HG03442 (cell line): ENCODE results near the gene ZNF335.
"Not testable (repeated sequence)": the region's sequence is repeated elsewhere in the genome, so short reads cannot be mapped to it uniquely, and the experiment has no call there.

Experiments used
- ATAC-seq: cut with Tn5 transposase; IDR thresholded peaks from one replicate; pipeline ENCODE4 v1.9.1; 2021; ENCODE audit warnings: mild to moderate bottlenecking, moderate library complexity; ENCODE audit not compliant: unreplicated experiment

The ZNF335 gene

DNA sequence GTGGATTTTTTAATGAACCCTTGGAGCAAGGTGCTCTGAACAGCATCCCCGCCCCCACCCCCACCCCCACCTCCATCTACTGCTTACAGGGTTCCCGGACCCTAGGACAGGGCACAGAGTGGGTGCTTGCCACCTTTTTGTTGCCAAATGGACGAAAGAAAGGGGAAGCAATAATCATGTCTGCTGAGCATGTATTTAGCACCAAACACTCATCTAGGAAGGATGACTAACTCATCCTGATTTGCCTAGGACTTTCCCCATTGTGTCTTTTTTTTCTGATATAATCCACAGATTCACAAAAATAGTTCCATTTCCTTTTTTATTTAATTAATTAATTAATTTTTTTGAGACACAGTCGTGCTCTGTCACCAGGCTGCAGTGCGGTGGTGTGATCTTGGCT, 58.9 kb downstream of the ZNF335 start:
- no peak for ATAC-seq

DNA sequence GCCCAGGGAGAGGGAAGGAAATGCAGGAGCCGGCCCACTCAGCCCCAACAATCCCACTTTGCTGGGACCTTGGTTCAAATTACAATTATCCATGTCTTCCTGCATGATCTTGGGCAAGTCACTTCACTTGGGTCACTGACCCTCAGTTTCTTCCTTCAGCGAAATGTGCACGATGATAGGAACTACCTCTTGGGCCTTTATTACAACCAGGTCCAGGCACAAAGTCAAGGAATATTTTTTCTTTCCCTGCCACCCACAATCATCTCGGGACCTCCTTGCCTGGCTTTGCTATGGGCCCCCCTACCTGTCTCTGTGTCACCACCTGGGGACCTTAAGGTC, 59.7 kb downstream of the ZNF335 start:
- ATAC-seq, result no peak

DNA sequence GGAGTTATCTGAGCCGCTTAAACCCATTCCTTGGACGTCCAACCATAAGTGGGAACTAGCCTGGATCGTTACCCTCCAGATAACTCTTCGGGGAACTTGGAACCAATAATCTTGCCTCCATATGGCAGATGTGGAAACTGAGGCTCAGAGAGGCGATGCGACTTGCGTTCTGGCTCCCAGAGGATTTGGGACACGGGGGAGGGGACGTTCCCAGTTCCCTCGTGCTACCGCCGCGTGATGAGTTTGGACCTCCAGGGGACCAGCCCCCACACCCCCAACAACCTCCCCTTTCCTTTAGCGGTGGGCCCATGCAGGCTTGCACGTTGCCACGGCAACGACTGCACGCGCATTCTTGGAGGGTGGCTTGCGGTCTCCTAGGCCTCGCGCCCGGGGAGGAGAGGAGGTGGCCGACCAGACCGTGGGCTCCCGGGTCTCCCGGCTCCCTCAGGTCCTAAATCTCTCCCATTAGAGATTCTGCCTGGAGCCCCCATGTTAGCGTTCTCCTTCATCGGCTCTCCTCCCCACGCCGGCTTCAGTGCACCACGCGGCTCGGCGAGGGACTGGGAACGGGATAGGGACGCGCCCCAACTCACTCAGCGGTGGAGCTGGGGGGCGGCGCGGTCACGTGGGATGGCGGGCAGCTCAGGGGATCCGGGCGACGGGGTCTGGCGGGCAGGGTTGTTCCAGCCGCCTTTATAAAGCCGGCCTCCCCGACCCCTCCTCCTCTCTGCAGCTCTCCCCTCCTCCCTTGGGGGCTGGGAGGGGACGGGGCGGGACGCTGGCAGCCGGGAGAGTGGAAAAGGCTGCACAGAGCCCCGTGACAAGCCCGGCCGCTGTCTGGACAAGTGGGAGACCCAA, 60.3 kb downstream of the ZNF335 start, which contains the start of gene PLTP:
Gene PLTP, minus strand, starts transcription at position 670 of the 858 bp plus-strand sequence. CDS start 703 bp downstream, outside the sequence.
- no peak for ATAC-seq

DNA sequence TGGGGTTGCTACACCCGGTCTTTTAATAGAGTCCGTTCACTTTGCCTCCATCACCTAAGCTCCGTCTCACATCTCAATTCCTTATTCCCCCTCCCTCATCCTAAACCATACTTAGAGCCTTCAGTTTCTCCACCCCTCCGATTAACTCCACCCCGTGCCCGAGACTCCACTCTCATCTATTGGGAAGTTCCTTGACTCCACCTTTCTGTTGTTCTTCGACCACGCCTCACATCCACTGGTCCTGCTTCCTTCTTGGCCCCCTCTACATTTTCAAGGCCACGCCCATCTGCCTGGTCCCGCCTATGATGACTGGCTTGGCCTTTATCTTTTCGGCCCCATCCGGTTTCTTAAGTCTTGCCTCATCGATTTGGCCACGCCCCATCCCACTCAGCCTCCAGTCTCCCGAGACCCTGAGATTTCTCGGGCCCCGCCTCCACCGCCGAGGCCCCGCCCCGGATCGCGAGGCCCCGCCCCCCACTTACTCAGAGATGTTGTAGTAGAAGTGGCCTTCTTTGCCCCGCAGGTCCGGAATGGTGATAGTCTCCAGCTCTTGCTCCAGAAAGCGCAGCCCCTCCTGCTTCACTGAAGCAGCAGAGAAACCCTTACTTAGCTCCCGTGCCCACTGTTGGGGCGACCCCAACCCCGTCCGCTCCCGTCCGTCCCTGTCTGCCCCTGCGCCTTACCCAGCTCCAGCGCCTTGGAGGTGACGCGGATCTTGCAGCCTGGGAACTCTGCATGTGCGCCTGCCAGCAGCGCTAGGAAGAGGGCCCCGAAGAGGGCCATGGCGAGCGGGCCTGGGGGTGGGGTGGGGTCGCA, 61.1 kb downstream of the ZNF335 start:
- peak; percentile 79 for ATAC-seq

DNA sequence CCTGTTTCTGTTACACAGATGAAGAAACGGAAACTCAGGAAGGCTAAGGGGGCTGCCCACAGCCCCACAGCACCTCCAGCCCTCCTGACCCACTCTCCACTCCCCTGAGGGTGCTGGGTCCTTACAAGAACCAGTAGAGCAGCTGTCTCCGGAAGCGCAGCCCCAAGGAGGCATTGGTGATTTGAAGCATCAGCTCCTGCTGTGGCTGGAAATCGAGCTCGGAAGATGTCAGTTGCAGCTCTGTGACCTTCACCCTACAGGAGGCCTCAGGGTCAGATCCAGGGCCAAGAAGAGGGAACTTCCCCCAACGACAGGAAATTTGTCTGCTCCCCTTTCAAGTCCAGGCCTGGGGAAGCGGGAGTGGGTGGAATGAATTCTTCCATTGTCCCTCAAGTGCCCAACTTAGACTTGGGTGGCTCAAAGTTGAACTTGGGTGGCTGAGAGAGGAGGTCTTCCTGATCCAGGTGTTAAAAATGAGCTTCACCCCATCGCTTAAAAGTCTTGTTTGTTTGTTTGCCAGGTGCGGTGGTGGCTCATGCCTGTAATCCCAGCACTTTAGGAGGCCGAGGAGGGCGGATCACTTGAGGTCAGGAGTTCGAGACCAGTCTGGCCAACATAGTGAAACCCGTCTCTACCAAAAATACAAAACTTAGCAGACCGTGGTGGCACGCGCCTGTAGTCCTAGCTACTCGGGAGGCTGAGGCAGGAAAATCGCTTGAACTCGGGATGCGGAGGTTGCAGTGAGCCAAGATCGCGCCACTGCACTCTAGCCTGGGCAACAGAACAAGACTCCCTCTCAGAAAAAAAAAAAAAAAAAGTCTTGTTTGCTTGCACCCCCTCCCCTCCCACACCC, 62.0 kb downstream of the ZNF335 start:
- ATAC-seq, result no peak

DNA sequence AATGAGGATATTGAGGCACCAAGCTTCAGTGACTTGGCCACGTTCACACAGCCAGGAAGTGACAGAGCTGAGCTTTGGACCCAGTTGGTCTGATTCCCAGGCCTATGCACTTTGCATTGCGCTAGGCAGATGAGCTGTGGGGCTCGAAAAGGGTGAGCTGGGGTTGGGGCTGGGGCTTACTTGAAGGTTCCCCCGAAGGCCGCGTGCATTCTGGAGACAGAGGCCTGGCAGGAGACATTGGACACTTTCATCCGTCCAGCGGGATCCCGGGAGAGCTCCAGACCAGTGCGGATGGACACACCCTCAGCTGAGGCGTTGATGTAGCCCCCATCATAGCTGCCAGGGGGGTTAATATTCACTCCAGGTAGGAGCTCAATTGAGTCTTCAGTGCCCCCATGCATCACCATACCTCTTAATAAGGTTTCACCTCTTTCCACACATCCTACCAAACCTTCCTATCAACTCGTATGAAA, 62.6 kb downstream of the ZNF335 start:
- ATAC-seq, result no peak

DNA sequence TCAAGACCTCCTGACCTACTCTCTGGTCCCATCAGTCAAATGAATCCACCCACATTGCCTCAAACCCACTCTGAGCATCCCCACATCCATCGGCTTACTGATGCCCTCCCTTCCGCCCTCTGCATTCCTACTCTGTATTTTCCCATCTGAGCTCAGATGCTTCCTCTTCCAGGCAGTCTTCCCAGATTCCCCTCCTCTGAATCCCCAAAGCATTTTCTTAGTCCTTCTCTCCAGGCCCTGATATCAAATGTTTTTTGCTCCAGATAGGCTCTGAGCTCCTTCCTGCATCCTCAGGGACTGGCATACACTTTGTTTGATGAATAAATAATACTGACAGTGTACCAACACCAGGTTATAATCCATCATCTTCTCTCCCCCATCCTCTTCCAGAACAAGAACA, 63.9 kb downstream of the ZNF335 start:
- ATAC-seq, result no peak

DNA sequence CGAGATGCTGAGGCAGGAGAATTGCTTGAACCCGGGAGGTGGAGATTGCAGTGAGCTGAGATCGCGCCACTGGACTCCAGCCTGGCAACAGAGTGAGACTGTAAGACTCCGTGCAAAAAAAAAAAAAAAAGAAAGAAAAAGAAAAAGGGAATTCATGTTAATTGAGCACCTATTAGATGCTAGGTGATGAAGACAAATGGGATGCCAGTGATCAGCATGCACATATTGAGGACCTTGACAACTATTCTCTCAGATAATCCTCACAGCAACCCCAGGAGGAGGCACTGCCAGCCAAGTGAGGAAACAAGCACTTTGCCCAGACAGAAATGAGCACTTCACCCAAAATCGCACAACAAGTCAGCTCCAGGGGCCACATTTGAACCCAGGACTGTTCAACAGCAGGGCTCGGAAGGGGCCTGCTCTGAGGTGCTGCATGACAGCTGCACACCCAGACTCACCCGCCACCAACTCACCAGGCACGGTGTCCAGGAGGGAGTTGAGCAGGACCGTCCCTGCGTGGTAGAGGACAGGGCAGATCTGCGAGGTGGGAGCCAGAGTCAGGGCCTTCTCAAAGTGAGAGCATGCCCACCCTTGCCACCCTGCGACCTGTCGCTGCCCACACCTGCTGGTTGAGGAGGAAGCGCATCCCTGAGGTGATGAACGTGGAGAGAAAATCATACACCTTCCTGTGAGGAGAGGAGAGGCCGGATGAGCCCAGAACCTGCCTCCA, 64.6 kb downstream of the ZNF335 start:
- ATAC-seq, result no peak

DNA sequence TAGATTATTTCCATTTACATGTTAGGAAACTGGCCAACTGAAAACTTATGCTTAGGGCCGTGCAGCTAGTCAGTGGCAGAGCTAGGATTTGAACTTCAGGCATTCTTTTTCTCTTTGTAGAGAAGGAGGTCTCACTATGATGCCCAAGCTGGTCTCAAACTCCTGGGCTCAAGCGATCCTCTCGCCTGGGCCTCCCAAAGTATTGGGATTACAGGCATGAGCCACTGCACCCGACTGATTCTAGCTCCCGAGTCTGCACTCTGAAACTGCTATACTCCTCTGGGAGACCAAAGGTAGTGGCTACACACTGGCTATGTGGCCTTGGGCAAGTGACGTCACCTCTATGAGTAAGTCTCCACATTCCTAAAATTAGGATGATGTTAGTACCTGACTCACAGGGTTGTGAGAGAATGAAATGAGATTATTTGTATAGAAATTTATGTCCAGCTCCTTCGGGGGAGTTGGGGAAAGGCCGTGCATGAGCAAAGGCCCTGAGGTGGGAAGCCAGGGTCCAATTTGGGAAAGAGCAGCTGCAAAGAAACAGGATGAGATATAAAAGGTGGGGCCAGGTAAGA, 66.4 kb downstream of the ZNF335 start:
- ATAC-seq, result no peak

DNA sequence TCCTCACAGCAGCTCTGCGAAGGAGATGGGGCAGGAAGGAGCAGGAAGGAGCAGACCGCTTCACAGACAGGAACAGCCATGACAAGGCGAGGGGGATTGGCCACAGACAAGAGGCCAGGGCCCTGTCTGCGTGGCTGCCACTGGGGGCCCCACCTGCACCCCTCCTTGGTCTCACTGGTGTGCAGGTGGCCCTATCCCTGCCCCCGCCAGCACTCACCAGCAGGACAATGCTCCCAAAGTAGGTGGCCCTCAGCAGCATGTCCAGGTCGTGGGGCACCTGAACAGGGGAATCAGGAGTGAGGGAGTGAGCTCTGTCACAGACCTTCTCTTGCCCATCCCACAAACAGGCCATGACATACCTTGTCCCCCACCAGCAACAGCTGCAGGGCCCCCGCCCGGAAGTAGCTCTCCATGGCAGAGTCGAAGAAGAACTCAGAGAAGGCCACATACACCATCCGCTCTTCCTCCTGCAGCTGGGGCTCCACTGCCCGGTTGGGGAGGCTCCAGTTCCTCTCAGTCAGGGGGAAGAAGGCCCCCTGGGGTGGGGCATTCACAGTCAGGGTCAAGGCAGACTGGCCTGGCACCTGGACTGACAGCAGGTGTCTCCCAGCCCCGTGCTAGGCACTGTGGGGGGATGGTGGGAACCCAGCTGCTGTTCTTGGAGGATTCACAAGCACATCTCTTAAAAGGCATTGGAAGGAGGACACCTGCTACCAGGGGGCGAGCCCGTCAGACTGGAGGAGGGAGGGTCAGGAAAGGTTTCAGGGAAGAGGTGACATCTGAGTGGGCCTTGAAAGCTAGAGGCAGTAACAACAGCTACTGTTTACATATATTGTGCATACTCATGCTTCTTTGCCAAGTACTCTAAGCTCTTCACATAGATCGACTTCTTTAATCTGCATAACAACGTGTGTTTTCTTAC, 67.2 kb downstream of the ZNF335 start:
- no peak for ATAC-seq

DNA sequence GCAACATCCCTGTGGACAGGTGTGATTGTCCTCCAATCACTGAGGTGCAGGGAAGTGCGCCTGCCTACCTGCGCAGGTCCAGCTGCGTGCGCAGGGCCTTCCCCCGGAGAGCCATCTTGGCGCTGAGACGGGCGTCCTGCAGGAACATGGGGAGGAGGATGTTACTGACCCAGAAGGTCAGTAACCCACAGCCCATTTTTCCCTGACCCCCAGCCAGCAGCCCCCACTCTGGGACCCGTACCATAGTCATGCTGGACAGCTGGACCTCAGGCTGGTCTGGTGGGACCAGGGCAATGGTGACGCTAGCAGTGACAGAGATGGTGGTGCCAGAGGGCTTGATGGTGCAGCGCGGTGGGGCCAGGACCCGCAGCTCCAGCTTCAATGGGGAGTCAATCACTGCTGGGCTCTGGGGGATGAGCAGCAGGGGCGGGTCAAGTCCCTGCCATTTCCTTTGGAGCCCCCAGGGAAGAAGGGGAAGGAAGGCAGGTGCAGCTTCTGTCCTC, 69.8 kb downstream of the ZNF335 start:
- no peak for ATAC-seq

DNA sequence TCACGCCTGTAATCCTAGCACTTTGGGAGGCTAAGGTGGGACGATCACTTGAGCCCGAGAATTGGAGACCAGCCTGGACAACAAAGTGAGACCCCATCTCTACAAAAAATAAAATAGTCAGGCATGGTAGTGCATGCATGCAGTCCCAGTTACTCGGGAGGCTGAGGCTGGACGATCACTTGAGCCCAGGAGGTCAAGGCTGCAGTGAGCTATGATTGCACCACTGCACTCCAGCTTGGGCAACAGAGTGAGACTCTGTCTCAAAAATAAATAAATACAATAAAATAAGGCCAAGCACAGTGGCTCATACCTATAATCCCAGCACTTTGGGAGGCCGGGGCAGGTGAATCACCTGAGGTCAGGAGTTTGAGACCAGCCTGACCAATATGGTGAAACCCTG, 70.7 kb downstream of the ZNF335 start:
- not testable (repeated sequence) for ATAC-seq

DNA sequence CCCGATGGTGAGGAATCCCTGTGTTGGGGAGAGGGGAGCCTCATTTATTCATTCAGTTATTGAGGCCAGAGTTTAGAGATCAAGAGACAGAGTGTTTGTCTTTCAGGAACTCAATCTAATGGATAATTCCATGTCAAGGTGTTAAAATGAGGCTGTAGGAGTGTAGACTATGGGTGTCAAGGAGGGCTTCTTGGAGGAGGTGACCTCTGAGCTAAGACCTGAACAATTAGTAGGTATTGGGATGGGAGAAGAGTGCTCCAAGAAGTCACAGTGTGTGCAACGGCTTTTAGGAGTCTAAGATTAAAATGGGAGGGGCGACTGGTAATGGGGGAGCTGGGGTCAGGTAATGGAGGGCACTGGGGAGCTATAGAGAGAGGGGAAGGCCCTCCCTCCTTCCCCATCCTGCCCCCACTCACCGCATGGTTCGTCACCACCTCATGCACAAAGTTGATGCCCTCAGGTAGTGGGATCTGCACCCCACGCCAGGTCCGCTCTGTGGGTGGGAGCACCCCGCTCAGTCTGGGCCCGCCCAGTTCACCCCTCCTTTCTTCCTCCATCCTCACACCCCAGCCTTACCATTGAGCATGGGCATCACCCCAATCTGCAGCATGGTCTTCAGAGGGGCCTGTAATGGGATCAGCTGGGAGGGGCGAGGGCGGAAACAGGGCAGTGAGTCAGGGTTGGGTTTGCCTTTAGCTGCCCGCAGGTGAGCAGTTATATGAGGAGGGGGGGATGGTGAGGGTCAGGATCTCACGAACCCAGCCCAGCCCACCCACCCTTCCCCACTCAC, 72.8 kb downstream of the ZNF335 start:
- no peak for ATAC-seq
